ENCODE data around the gene ABCA7. TPM values are rescaled to one million over a fixed set of nuclear protein-coding genes. Genes with fewer than 3 reads are reported as not detected.
A peak's percentile ranks its signal among the peaks of the same experiment; 100 is the strongest.

The ABCA7 gene
- total and polyA plus RNA-seq, 2 experiments from 2014 or later, result 17.8 to 26.8 TPM

- Histone ChIP-seq H3K27ac (peak overlapping the region; percentile 99), H3K4me2 (peak overlapping the region; percentile 95), H3K9me3 (ENCODE audit: low read depth) (no peaks in the 10 kb centered on the region), H3K27me3 (no peaks in the 10 kb centered on the region), H3K79me2 (peaks cover 24% of the 10 kb centered on the region), H3K4me3 (peak overlapping the region; percentile 95), H3K36me3 (replicated peaks; ENCODE audit: insufficient read depth, low read depth) (no peaks in the 10 kb centered on the region), H3K9me2 (replicated peaks; ENCODE audit: insufficient read depth) (no peaks in the 10 kb centered on the region), H4K20me1 (ENCODE audit: insufficient read depth, poor library complexity, severe bottlenecking) (peaks cover 19% of the 10 kb centered on the region), H2AFZ (no peak overlapping the region), H3K4me1 (ENCODE audit: insufficient read depth) (peaks cover 30% of the 10 kb centered on the region)
- peak; percentile 93 for DNase-seq (ENCODE audit: low spot score)
- WGBS (ENCODE audit: low lambda C conversion rate, missing lambda C conversion rate), result 1% methylated on average over 23 of the region's 93 CpGs
- TF ChIP-seq CTCF (IDR thresholded peaks at IDR 0.05; ENCODE audit: poor library complexity) (no peak), EZH2 (IDR thresholded peaks at IDR 0.05; ENCODE audit: borderline replicate concordance) (no peak), EZH2phosphoT487 (IDR thresholded peaks at IDR 0.05; ENCODE audit: low read depth, severe bottlenecking, unreplicated experiment) (no peak)
Measured at GRCh38 chr19:1104311-1105007, 64.6 kb downstream of the ABCA7 start.

GRCh38 chr19:1105008-1105872, 65.3 kb downstream of the ABCA7 start:
- Histone ChIP-seq H3K9me2 (replicated peaks; ENCODE audit: insufficient read depth) (no peaks in the 10 kb centered on the region), H3K36me3 (replicated peaks; ENCODE audit: insufficient read depth, low read depth) (no peaks in the 10 kb centered on the region), H3K27me3 (no peaks in the 10 kb centered on the region), H3K4me1 (ENCODE audit: insufficient read depth) (peaks cover 30% of the 10 kb centered on the region), H3K9me3 (ENCODE audit: low read depth) (no peaks in the 10 kb centered on the region), H3K27ac (peak overlapping the region; percentile 99), H3K4me3 (peak overlapping the region; percentile 95), H4K20me1 (ENCODE audit: insufficient read depth, poor library complexity, severe bottlenecking) (peaks cover 19% of the 10 kb centered on the region), H2AFZ (no peak overlapping the region), H3K4me2 (peak overlapping the region; percentile 95), H3K79me2 (peaks cover 24% of the 10 kb centered on the region)
- DNase-seq (ENCODE audit: low spot score), result peak; percentile 66
- TF ChIP-seq EZH2phosphoT487 (IDR thresholded peaks at IDR 0.05; ENCODE audit: low read depth, severe bottlenecking, unreplicated experiment) (no peak), CTCF (IDR thresholded peaks at IDR 0.05; ENCODE audit: poor library complexity) (no peak), EZH2 (IDR thresholded peaks at IDR 0.05; ENCODE audit: borderline replicate concordance) (no peak)
- WGBS (ENCODE audit: low lambda C conversion rate, missing lambda C conversion rate), result 28% methylated on average over 64 of the region's 69 CpGs

- H3K4me3 ChIP-seq, result no peak overlapping the region
- no peak overlapping the region for H2AFZ ChIP-seq
- peak overlapping the region; percentile 99 for H3K27ac ChIP-seq
- peak overlapping the region; percentile 95 for H3K4me2 ChIP-seq
- H3K9me3 ChIP-seq (ENCODE audit: low read depth), result no peaks in the 10 kb centered on the region
- H4K20me1 ChIP-seq (ENCODE audit: insufficient read depth, poor library complexity, severe bottlenecking), result peaks cover 19% of the 10 kb centered on the region
- H3K36me3 ChIP-seq (replicated peaks; ENCODE audit: insufficient read depth, low read depth), result no peaks in the 10 kb centered on the region
- 93% methylated on average over 31 of the region's 32 CpGs for WGBS (ENCODE audit: low lambda C conversion rate, missing lambda C conversion rate)
- H3K79me2 ChIP-seq, result peaks cover 24% of the 10 kb centered on the region
- TF ChIP-seq CTCF (IDR thresholded peaks at IDR 0.05; ENCODE audit: poor library complexity), result no peak
- TF ChIP-seq EZH2 (IDR thresholded peaks at IDR 0.05; ENCODE audit: borderline replicate concordance), result no peak
- TF ChIP-seq EZH2phosphoT487 (IDR thresholded peaks at IDR 0.05; ENCODE audit: low read depth, severe bottlenecking, unreplicated experiment), result no peak
- peaks cover 30% of the 10 kb centered on the region for H3K4me1 ChIP-seq (ENCODE audit: insufficient read depth)
- no peaks in the 10 kb centered on the region for H3K9me2 ChIP-seq (replicated peaks; ENCODE audit: insufficient read depth)
- H3K27me3 ChIP-seq, result no peaks in the 10 kb centered on the region
- DNase-seq (ENCODE audit: low spot score), result no peak
Measured at GRCh38 chr19:1105873-1106840, 66.2 kb downstream of the ABCA7 start.

Data from hepatocyte (in vitro differentiated cells).